Activated T-cell treated with anti-CD3 and anti-CD28 coated beads for 24 hours (primary cell): Measurements from ENCODE around the gene JAZF1.

Source experiments
- DNase-seq: peaks from one replicate; pipeline ENCODE4 v3.0.0-alpha.2; 2020; ENCODE audit warnings: low read depth

The JAZF1 gene

DNA sequence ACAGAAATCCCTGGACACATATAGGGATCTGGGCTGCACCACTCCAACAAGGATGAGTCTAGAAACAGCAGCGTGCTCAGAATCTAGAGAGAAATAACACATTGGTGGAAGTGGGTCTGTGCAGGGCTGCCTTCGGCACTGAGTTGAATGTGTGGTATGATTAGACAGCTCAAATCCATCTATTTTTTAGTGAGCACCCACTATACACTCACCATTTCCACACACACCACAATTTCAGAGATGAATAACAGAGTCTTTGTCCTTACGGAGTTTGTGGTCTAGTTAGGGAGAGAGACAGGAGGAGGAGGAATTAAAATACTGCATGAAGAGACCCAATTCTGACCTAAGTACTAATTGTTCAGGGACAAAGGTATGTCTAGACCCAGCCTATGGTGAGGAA is 44.2 kb downstream of the JAZF1 start:
- DNase-seq: no peak

- no peak for DNase-seq
Measured at GRCh38 chr7:28135760-28136159, 44.8 kb downstream of the JAZF1 start.

GRCh38 chr7:28135315-28135714 is 45.3 kb downstream of the JAZF1 start:
- no peak for DNase-seq

GRCh38 chr7:28133872-28134271 is 46.7 kb downstream of the JAZF1 start:
- no peak for DNase-seq

- DNase-seq: no peak
Measured at GRCh38 chr7:28132959-28133870, 47.4 kb downstream of the JAZF1 start.

DNA sequence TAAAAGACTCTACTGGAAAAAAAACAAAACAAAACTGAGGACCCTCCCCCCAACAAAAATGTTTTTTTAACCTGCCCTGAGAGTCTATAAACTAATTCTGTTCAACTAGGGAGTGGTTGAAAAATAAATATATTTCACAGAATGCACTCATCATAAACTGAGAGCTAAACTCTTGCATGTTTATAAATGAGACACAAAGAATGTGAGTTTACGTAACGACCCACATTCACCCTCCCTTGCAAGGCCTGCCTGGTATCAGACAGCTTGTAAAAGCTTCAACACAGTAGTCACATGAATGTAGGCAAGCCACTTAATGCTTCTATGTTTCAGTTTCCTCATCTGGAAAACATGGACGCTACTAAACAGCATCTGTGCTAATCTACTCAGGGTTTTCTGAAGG is 50.3 kb downstream of the JAZF1 start:
- DNase-seq: no peak

DNA sequence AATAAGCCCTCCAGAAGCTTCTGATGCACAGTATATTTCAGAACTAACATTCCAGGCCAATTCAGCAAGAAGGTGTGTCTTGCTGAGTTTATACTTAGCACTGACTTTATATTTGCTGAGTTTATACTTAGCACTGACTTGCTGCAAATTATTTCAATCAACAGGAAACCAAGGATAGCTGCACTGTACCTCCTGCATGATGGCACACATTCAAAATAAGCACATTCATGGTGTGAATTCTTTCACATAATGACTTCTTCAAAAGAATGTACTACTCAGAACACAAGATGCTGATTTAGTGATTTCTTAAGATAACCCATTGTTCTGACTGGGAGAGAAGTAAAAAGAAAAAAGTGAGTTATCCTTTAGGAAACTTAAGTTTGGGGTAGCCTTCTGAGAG is 52.0 kb downstream of the JAZF1 start:
- no peak for DNase-seq

GRCh38 chr7:28126410-28127041 is 54.1 kb downstream of the JAZF1 start:
- no peak for DNase-seq

- no peak for DNase-seq
Measured at GRCh38 chr7:28125431-28126409, 54.9 kb downstream of the JAZF1 start.

DNA sequence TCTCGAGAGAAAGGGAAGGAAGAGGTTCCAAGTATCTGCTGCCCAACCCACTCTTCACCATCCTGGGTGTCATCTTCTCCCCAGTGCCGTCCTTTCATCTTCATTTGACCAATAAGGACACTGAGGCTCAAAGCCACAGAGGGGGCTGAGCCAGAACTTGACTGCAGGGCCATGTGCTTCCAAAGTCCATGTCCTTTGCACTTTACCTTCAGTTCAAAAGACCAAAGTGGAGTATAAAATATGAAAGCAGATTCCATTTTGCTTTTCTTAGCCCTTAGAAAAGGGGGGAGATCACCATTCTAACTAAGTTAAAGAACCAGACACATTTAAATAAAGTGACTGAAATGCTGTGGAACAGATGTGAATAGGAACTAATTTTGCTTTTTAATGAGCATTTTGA is 56.2 kb downstream of the JAZF1 start:
- DNase-seq: no peak

DNA sequence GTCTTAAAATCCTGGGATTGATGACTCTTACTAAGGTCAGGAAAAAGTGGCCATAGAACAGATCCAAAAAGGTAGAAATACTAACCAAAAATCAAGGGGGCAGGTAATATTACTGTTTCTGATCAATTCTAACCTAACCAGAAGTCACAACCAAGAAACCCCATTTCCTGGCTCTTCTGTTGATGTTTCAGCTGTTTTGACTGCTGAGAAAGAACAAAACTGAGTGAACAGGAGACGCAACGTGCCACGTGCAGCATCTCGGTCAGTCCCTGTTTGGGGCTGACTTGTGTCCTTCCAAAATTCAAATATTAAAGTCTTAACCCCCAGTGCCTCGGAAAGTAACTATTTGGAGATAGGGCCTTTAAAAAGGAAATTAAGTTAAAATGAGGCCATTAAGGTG is 56.8 kb downstream of the JAZF1 start:
- no peak for DNase-seq

DNA sequence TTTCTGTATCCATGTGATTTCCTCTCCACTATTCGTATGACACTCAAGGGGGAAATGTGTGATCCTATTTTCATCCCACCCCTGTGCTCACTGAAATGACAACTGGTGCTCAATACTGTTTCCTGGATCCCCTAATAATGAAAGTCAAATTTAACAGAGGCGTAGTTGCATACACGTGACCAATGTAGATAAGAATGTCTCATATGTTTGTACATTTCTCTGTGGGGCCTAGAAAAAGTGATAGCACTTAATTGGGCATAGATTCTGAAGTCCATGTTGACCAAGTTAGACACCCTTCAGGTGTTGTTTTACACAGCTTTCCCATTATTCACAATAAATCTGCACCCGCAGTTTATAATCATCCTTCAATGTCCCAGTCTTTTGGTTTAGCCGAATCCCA is 59.1 kb downstream of the JAZF1 start:
- no peak for DNase-seq

DNA sequence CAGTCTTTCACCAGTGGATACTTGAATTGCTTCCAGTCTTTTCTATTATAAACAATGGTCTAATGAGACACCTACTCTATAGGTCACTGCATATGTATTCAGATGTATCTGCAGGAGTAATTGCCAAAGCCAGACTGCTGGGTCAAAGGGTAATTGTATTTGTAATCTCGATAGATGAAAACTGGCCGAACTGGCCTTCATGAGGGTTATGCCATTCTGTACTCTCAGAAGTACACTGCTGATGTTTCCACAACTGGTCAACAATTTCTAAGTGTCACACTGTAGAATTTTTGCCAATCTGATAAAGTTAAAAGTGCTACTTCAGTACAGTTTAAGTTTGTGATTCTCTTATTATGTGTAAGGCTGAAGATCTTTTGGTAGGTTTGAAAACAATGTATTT is 64.6 kb downstream of the JAZF1 start:
- no peak for DNase-seq

GRCh38 chr7:28115261-28115660 is 65.3 kb downstream of the JAZF1 start:
- DNase-seq: no peak

- DNase-seq: no peak
Measured at GRCh38 chr7:28114056-28114455, 66.5 kb downstream of the JAZF1 start.

DNA sequence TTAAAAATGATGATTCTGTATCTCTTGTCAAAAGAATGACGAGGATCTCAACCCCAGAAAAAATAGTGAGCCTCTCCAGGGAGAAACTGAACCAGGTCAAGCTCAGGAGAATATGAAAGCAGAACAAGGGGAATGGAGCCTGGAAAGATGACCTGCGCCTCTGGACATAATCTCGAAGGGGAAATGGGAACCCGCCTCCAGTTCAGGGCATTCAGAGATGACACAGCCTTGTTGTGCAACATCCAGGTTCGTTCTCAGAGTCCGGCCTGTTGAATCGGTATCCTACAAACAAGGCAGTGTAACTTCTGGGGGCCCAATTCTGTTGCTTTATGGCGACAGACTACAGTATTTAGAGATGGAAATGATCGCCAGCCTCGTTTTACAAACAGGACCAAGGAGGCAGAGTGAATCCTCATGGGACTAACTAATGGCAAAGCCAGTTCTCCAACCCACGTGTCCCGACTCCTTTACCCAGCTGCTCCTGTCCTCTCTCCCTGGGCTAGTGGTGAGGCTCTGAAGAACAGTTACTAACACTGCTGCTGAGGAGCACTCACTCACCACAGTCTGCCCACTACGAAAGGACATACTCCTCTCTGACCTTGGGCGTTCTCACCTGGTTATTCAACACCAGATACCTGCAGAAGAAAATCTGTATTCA is 67.6 kb downstream of the JAZF1 start:
- DNase-seq: no peak

- DNase-seq: no peak
Measured at GRCh38 chr7:28112467-28112866, 68.1 kb downstream of the JAZF1 start.

- DNase-seq: no peak
Measured at GRCh38 chr7:28112012-28112411, 68.6 kb downstream of the JAZF1 start.

- DNase-seq: no peak
Measured at GRCh38 chr7:28110427-28111012, 70.1 kb downstream of the JAZF1 start.

DNA sequence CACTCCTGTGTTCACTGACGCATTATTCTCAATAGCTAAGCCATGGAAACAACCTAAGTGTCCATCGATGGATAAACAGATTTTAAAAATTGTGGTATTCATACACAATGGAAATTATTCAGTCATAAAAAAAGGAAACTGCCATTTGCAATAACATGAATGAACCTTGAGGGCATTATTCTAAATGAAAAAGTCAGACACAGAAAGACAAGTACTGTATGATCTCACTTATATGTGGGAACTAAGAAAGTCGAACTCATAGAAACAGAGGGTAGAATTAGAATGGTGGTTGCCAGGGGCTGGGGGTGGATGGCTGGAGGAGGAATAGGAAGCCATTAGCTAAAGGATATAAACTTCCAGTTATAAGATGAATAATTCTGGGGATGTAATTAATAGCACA is 71.8 kb downstream of the JAZF1 start:
- DNase-seq: no peak

DNA sequence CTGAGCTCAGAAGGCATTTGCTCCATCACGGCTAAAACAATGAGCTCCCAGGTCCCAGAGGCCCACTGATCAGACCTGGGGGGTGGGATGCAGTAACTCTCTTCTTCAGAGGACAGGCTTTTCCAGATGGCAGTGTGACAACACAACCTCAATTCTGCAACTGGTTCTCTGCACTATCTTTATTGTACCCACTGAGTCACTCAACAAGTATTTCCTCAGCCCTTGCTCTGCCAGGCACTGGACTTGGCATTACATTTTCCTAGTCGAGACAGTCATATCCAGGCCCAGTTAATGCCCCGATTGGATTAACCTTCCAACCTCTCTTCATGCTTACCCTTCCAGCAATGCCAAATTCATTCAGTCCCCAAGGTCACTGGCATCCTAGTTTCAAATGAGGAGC is 72.6 kb downstream of the JAZF1 start:
- no peak for DNase-seq
